COLO668 (cell line): ENCODE measurements around the gene NRXN3.
A peak's percentile ranks its signal among the peaks of the same experiment; 100 is the strongest.
"Not testable (repeated sequence)": the region's sequence is repeated elsewhere in the genome, so short reads cannot be mapped to it uniquely, and the experiment has no call there.

ENCODE experiments used
- DNase-seq: peaks from one replicate; lab custom pipeline; 2025; ENCODE audit not compliant: unreplicated experiment; lab: John Stamatoyannopoulos, UW

NRXN3 gene

GRCh38 chr14:78566026-78566858 lies 396.1 kb downstream of the NRXN3 start:
- DNase-seq, result peak; percentile 85

GRCh38 chr14:78566859-78567172 lies 396.6 kb downstream of the NRXN3 start:
- DNase-seq, result no peak

- DNase-seq, result no peak
Observed at GRCh38 chr14:78567343-78567742, 397.2 kb downstream of the NRXN3 start.

- not testable (repeated sequence) for DNase-seq
Observed at GRCh38 chr14:78573736-78574135, 403.6 kb downstream of the NRXN3 start.

GRCh38 chr14:78576437-78577166 lies 406.4 kb downstream of the NRXN3 start:
- DNase-seq, result no peak

GRCh38 chr14:78581229-78581628 lies 411.1 kb downstream of the NRXN3 start:
- no peak for DNase-seq

- DNase-seq, result no peak
Observed at GRCh38 chr14:78586681-78587080, 416.5 kb downstream of the NRXN3 start.

GRCh38 chr14:78588906-78589305 lies 418.7 kb downstream of the NRXN3 start:
- DNase-seq, result no peak

GRCh38 chr14:78592616-78593219 lies 422.5 kb downstream of the NRXN3 start:
- peak; percentile 30 for DNase-seq

- DNase-seq, result no peak
Observed at GRCh38 chr14:78593949-78594348, 423.8 kb downstream of the NRXN3 start.

- peak; percentile 45 for DNase-seq
Observed at GRCh38 chr14:78595797-78596196, 425.6 kb downstream of the NRXN3 start.

GRCh38 chr14:78598046-78598920 lies 428.1 kb downstream of the NRXN3 start:
- peak; percentile 69 for DNase-seq

GRCh38 chr14:78605025-78605762 lies 435.0 kb downstream of the NRXN3 start:
- DNase-seq, result no peak

GRCh38 chr14:78605897-78606500 lies 435.8 kb downstream of the NRXN3 start:
- no peak for DNase-seq

GRCh38 chr14:78608998-78609787 lies 439.0 kb downstream of the NRXN3 start:
- DNase-seq, result no peak

- no peak for DNase-seq
Observed at GRCh38 chr14:78610994-78611393, 440.8 kb downstream of the NRXN3 start.

GRCh38 chr14:78611796-78612571 lies 441.8 kb downstream of the NRXN3 start:
- DNase-seq, result no peak

- no peak for DNase-seq
Observed at GRCh38 chr14:78612666-78613065, 442.5 kb downstream of the NRXN3 start.
